ENCODE data around the gene ZNF76. TPM values are rescaled to one million over a fixed set of nuclear protein-coding genes. Genes with fewer than 3 reads are reported as not detected.

The ZNF76 gene
- total and polyA plus RNA-seq, 2 of the 8 experiments (the other 6 are each of a cell fraction or from before 2014, with no cell fraction given), result 17.9 to 23.9 TPM

DNA sequence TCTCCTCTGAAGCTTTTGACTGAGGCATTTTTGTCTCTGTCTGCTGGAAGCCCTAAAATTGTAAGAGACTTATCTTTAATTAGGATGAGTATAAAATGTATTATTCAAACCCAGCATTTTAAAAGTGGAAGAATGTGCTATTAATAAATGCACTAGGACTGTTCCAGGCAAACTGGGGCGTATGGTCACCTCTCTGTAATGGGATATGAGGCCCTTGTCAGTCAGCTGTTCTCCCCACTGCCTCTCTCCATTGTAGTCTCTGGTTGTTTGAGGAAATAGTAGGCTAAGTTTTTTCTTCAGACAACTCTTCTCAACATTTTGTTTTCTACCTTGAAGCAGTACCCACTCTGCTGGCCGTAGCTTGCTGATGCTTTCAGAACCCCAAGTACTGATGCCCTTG is 23.8 kb downstream of the ZNF76 start (continued):
- TF ChIP-seq, protein P1, sequence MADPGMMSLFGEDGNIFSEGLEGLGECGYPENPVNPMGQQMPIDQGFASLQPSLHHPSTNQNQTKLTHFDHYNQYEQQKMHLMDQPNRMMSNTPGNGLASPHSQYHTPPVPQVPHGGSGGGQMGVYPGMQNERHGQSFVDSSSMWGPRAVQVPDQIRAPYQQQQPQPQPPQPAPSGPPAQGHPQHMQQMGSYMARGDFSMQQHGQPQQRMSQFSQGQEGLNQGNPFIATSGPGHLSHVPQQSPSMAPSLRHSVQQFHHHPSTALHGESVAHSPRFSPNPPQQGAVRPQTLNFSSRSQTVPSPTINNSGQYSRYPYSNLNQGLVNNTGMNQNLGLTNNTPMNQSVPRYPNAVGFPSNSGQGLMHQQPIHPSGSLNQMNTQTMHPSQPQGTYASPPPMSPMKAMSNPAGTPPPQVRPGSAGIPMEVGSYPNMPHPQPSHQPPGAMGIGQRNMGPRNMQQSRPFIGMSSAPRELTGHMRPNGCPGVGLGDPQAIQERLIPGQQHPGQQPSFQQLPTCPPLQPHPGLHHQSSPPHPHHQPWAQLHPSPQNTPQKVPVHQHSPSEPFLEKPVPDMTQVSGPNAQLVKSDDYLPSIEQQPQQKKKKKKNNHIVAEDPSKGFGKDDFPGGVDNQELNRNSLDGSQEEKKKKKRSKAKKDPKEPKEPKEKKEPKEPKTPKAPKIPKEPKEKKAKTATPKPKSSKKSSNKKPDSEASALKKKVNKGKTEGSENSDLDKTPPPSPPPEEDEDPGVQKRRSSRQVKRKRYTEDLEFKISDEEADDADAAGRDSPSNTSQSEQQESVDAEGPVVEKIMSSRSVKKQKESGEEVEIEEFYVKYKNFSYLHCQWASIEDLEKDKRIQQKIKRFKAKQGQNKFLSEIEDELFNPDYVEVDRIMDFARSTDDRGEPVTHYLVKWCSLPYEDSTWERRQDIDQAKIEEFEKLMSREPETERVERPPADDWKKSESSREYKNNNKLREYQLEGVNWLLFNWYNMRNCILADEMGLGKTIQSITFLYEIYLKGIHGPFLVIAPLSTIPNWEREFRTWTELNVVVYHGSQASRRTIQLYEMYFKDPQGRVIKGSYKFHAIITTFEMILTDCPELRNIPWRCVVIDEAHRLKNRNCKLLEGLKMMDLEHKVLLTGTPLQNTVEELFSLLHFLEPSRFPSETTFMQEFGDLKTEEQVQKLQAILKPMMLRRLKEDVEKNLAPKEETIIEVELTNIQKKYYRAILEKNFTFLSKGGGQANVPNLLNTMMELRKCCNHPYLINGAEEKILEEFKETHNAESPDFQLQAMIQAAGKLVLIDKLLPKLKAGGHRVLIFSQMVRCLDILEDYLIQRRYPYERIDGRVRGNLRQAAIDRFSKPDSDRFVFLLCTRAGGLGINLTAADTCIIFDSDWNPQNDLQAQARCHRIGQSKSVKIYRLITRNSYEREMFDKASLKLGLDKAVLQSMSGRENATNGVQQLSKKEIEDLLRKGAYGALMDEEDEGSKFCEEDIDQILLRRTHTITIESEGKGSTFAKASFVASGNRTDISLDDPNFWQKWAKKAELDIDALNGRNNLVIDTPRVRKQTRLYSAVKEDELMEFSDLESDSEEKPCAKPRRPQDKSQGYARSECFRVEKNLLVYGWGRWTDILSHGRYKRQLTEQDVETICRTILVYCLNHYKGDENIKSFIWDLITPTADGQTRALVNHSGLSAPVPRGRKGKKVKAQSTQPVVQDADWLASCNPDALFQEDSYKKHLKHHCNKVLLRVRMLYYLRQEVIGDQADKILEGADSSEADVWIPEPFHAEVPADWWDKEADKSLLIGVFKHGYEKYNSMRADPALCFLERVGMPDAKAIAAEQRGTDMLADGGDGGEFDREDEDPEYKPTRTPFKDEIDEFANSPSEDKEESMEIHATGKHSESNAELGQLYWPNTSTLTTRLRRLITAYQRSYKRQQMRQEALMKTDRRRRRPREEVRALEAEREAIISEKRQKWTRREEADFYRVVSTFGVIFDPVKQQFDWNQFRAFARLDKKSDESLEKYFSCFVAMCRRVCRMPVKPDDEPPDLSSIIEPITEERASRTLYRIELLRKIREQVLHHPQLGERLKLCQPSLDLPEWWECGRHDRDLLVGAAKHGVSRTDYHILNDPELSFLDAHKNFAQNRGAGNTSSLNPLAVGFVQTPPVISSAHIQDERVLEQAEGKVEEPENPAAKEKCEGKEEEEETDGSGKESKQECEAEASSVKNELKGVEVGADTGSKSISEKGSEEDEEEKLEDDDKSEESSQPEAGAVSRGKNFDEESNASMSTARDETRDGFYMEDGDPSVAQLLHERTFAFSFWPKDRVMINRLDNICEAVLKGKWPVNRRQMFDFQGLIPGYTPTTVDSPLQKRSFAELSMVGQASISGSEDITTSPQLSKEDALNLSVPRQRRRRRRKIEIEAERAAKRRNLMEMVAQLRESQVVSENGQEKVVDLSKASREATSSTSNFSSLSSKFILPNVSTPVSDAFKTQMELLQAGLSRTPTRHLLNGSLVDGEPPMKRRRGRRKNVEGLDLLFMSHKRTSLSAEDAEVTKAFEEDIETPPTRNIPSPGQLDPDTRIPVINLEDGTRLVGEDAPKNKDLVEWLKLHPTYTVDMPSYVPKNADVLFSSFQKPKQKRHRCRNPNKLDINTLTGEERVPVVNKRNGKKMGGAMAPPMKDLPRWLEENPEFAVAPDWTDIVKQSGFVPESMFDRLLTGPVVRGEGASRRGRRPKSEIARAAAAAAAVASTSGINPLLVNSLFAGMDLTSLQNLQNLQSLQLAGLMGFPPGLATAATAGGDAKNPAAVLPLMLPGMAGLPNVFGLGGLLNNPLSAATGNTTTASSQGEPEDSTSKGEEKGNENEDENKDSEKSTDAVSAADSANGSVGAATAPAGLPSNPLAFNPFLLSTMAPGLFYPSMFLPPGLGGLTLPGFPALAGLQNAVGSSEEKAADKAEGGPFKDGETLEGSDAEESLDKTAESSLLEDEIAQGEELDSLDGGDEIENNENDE (IDR thresholded peaks at IDR 0.05; ENCODE audit: insufficient replicate concordance, low read length), result no peak
- no peak for TF ChIP-seq POU5F1 (IDR thresholded peaks at IDR 0.05; ENCODE audit: low read depth, low read length)
